CD14-positive monocyte (primary cell): Measurements from ENCODE around the gene VCAN. TPM values are rescaled to one million over a fixed set of nuclear protein-coding genes. Genes with fewer than 3 reads are reported as not detected.

Experiments used
- DNase-seq, 3 donors: peaks; one replicate each; pipeline ENCODE4 v3.0.0-alpha.2; 2011 to 2022
- H2AFZ ChIP-seq: 2 replicates; pipeline ENCODE4 v1.6.0; 2012; ENCODE audit warnings: mild to moderate bottlenecking, low read depth, low read length, inconsistent platforms; ENCODE audit not compliant: insufficient read depth, poor library complexity, severe bottlenecking
- H3K27ac ChIP-seq, 2 donors: 1 replicate in 1 of 2; 2 replicates in 1 of 2; pipeline ENCODE4 v1.5.1; 2012 to 2013; ENCODE audit warnings: low read length in 2 of 2, control low read depth in 1 of 2, inconsistent platforms in 1 of 2, low read depth in 1 of 2, mild to moderate bottlenecking in 1 of 2
- H3K27me3 ChIP-seq, 2 donors: one replicate each; pipeline versions ENCODE4 v1.6.0 to v1.6.1; 2011 to 2013; ENCODE audit warnings: low read length in 2 of 2; ENCODE audit not compliant: control insufficient read depth in 2 of 2, insufficient read depth in 2 of 2
- H3K36me3 ChIP-seq, 2 donors: replicated peaks in 1 of 2; 1 replicate in 1 of 2; 2 replicates in 1 of 2; pipeline versions ENCODE4 v1.5.1 to v1.6.1; 2012 to 2013; ENCODE audit warnings: low read length in 2 of 2, control low read depth in 1 of 2, inconsistent platforms in 1 of 2, mild to moderate bottlenecking in 1 of 2; ENCODE audit not compliant: insufficient read depth in 2 of 2, control insufficient read depth in 1 of 2
- H3K4me1 ChIP-seq, 2 donors: 1 replicate in 1 of 2; 2 replicates in 1 of 2; pipeline versions ENCODE4 v1.5.1 to v1.6.1; 2012 to 2013; ENCODE audit warnings: low read length in 2 of 2, control low read depth in 1 of 2, inconsistent platforms in 1 of 2, mild to moderate bottlenecking in 1 of 2, moderate library complexity in 1 of 2; ENCODE audit not compliant: insufficient read depth in 2 of 2, control insufficient read depth in 1 of 2
- H3K4me2 ChIP-seq: replicated peaks from 2 replicates; pipeline ENCODE3; 2012; ENCODE audit warnings: low read length, moderate library complexity, mild to moderate bottlenecking; ENCODE audit not compliant: poor library complexity, severe bottlenecking; ENCODE audit errors: extremely low read depth
- H3K4me3 ChIP-seq, 3 experiments: fragments of 200-600 bp in 1 of 3; sonication (generic) in 1 of 3; replicated peaks in 1 of 3; 1 replicate in 2 of 3; 2 replicates in 1 of 3; pipeline ENCODE4 v1.5.1; 2011 to 2013; ENCODE audit warnings: low read length in 3 of 3, mild to moderate bottlenecking in 3 of 3, control low read depth in 2 of 3, low read depth in 2 of 3, inconsistent platforms in 1 of 3, moderate library complexity in 1 of 3
- H3K79me2 ChIP-seq: 2 replicates; pipeline ENCODE4 v1.6.0; 2012; ENCODE audit warnings: mild to moderate bottlenecking, control low read depth, inconsistent platforms, low read length, moderate library complexity; ENCODE audit not compliant: insufficient read depth
- H3K9ac ChIP-seq: 2 replicates; pipeline ENCODE4 v1.6.0; 2017; ENCODE audit warnings: low read length, mild to moderate bottlenecking; ENCODE audit not compliant: insufficient read depth, poor library complexity, severe bottlenecking
- H3K9me3 ChIP-seq, 2 donors: replicated peaks in 1 of 2; 1 replicate in 1 of 2; 2 replicates in 1 of 2; pipeline versions ENCODE4 v1.5.1 to v1.6.1; 2012 to 2013; ENCODE audit warnings: low read length in 2 of 2, control low read depth in 1 of 2; ENCODE audit not compliant: control insufficient read depth in 1 of 2, insufficient read depth in 1 of 2
- H4K20me1 ChIP-seq: 2 replicates; pipeline ENCODE4 v1.6.0; 2012; ENCODE audit warnings: mild to moderate bottlenecking, low read length, control low read depth, moderate library complexity; ENCODE audit not compliant: insufficient read depth
- H3K27ac Mint-ChIP-seq, 7 donors: one replicate each; pipeline ENCODE4 v1.8.0; 2020; ENCODE audit warnings: mild to moderate bottlenecking in 7 of 7, mixed read lengths in 7 of 7, moderate library complexity in 6 of 7, inconsistent platforms in 2 of 7
- H3K27me3 Mint-ChIP-seq, 3 donors: one replicate each; pipeline ENCODE4 v1.8.0; 2021 to 2022; ENCODE audit warnings: low read depth in 3 of 3, mild to moderate bottlenecking in 3 of 3, mixed read lengths in 3 of 3, moderate library complexity in 3 of 3, inconsistent platforms in 1 of 3
- H3K36me3 Mint-ChIP-seq, 2 donors: one replicate each; pipeline ENCODE4 v1.8.0; 2020; ENCODE audit warnings: mixed read lengths in 2 of 2, inconsistent platforms in 1 of 2, mild to moderate bottlenecking in 1 of 2
- H3K4me1 Mint-ChIP-seq: one replicate; pipeline ENCODE4 v1.8.0; 2020; ENCODE audit warnings: mild to moderate bottlenecking, mixed read lengths
- H3K4me3 Mint-ChIP-seq, 2 donors: one replicate each; pipeline ENCODE4 v1.8.0; 2020; ENCODE audit warnings: mild to moderate bottlenecking in 2 of 2, mixed read lengths in 2 of 2, moderate library complexity in 1 of 2
- H3K9me3 Mint-ChIP-seq, 7 donors: one replicate each; pipeline ENCODE4 v1.8.0; 2020 to 2022; ENCODE audit warnings: mixed read lengths in 7 of 7, mild to moderate bottlenecking in 6 of 7, moderate library complexity in 6 of 7, inconsistent platforms in 2 of 7
- WGBS: methylation state at CpG from one replicate; pipeline ENCODE4 v1.1.5; 2013; ENCODE audit warnings: missing lambda C conversion rate; ENCODE audit not compliant: insufficient coverage; 5-methylcytosine and 5-hydroxymethylcytosine counted together
- intact Hi-C, 2 donors: fragments of 100-400 bp; cut with micrococcal nuclease; formaldehyde crosslinking; loops; one replicate each; pipeline versions ENCODE4 v1.15.0 to v1.15.1; 2023
- polyA plus RNA-seq, 3 donors: library from polyadenylated mRNA; depleted of rRNA in 1 of 3; unstranded in 2 of 3; stranded (reverse) in 1 of 3; fragments of 300-500 nt in 2 of 3; fragments of >200 nt in 1 of 3; fragmentation: Illumina TruSeq in 2 of 3; gene quantifications; 1 replicate in 2 of 3; 2 replicates in 1 of 3; pipeline ENCODE4 v1.2.3, GENCODE V29; 2012 to 2021
- TF ChIP-seq, protein P1 (sequence below): fragments of 200-600 bp; IDR thresholded peaks from one replicate; pipeline ENCODE4 v1.8.0; 2022; ENCODE audit warnings: antibody characterized with exemption, mild to moderate bottlenecking

Gene VCAN
- polyA plus RNA-seq, 3 donors, result 417 to 844 (median 630) TPM

DNA sequence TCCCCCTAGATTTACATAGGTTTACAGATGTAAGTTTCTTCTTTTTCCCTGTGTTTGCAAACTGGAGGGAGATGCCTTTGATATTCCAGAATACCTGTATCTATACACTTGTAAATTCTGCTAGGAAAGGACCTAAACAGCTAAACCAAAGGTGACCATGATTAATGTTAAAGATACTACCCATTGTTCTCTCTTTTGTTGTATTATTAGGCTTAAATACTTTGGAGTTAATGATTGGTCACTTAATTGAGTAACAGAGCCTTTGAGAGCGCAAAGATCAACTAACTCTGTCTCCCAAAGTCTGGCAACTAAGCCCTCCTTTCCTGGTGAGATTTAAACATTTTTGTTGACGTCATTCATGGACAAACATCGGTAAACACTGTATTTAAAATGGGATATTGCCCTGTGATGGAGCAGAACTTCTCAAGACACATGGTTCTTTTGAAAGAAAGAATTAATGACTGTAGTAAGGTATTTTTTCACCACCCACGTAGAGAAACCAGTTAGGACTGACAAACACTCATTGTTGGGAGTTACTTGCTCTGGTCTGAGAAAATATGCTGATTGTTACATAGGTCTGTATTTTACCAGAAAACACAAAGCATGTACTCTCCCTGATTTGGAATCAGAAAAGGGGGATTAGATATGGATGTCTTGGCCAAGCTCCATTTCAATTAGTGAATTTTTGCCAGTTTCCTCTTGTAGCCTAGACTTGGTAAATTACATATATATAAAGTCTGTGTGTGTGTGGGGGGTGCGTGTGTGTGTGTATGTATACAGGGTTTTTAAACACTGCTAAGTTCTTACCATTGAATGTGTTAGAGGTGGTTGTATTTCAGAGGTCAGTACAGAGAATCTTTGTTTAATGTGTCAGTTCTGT lies 4.6 kb downstream of the VCAN start:
- peaks cover 0 to 15% (median 5%) of the 10 kb centered on the region in 7 donors for H3K9me3 Mint-ChIP-seq
- H3K36me3 Mint-ChIP-seq, result peaks cover 64 to 89% of the 10 kb centered on the region in 2 donors
- TF ChIP-seq, protein P1, sequence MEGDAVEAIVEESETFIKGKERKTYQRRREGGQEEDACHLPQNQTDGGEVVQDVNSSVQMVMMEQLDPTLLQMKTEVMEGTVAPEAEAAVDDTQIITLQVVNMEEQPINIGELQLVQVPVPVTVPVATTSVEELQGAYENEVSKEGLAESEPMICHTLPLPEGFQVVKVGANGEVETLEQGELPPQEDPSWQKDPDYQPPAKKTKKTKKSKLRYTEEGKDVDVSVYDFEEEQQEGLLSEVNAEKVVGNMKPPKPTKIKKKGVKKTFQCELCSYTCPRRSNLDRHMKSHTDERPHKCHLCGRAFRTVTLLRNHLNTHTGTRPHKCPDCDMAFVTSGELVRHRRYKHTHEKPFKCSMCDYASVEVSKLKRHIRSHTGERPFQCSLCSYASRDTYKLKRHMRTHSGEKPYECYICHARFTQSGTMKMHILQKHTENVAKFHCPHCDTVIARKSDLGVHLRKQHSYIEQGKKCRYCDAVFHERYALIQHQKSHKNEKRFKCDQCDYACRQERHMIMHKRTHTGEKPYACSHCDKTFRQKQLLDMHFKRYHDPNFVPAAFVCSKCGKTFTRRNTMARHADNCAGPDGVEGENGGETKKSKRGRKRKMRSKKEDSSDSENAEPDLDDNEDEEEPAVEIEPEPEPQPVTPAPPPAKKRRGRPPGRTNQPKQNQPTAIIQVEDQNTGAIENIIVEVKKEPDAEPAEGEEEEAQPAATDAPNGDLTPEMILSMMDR, result no peak
- Histone ChIP-seq H3K4me1 (peaks cover 48 to 75% of the 10 kb centered on the region in 2 donors), H4K20me1 (peaks cover 96% of the 10 kb centered on the region), H3K79me2 (peaks cover 99% of the 10 kb centered on the region), H3K27me3 (no peaks in the 10 kb centered on the region), H3K4me3 (peak overlapping the region; percentile 78 to 95 (median 81)), H3K9ac (peak overlapping the region; percentile 88), H3K4me2 (peak overlapping the region; percentile 89), H2AFZ (no peak overlapping the region), H3K9me3 (no peaks in the 10 kb centered on the region), H3K27ac (peak overlapping the region in 1 of 2 donors; percentile 91), H3K36me3 (peaks cover 58 to 59% of the 10 kb centered on the region in 2 donors)
- 40% methylated on average over 1 of the region's 5 CpGs for WGBS
- intact Hi-C loops, result loop anchor here (10.0 kb wide), 1 partner anchor 171 kb away; no protein-coding TSS in a partner anchor
- peak overlapping the region in 6 of 7 donors; percentile 54 to 73 (median 63) for H3K27ac Mint-ChIP-seq
- no peak for DNase-seq
- H3K4me3 Mint-ChIP-seq, result peak overlapping the region; percentile 100
- H3K27me3 Mint-ChIP-seq, result peaks cover 0 to 4% (median 3%) of the 10 kb centered on the region in 3 donors
- peaks cover 69% of the 10 kb centered on the region for H3K4me1 Mint-ChIP-seq

DNA sequence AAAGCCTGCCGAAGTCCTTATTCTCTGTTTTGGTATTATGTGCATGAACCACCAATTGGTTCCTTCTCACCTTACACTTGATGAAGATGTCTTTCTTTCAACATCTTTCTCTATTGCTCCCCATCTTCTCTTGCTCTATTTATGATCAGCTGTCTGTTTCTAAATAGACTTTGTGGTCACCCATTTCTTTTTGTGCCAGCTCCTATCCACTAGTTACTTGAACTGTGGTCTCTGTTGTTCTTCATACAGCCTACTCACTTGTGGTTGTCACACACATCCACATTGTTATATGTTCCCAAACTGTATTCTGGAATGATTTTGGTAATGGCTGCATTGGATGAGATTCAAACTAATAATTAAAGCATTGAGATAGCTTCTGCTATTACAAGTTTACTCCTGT lies 11.4 kb downstream of the VCAN start:
- intact Hi-C loops, result no loop called here
- no peaks in the 10 kb centered on the region for H3K27me3 ChIP-seq
- H3K9me3 Mint-ChIP-seq, result peaks cover 0 to 4% (median 0%) of the 10 kb centered on the region in 7 donors
- no peak overlapping the region for H3K4me2 ChIP-seq
- peaks cover 98 to 99% of the 10 kb centered on the region in 2 donors for H3K36me3 ChIP-seq
- peaks cover 100% of the 10 kb centered on the region for H3K79me2 ChIP-seq
- WGBS, result no CpG with 5 or more reads among the region's 1 CpG
- H3K9me3 ChIP-seq, result no peaks in the 10 kb centered on the region
- DNase-seq, result no peak
- peaks cover 100% of the 10 kb centered on the region for H4K20me1 ChIP-seq
- H3K27me3 Mint-ChIP-seq, result peaks cover 0 to 1% (median 0%) of the 10 kb centered on the region in 3 donors
- H2AFZ ChIP-seq, result no peak overlapping the region
- no peak overlapping the region for H3K4me3 Mint-ChIP-seq
- H3K4me1 ChIP-seq, result peaks cover 34 to 72% of the 10 kb centered on the region in 2 donors
- H3K4me3 ChIP-seq, result no peak overlapping the region
- TF ChIP-seq, protein P1, result no peak
- peak overlapping the region in 1 of 2 donors; percentile 33 for H3K27ac ChIP-seq
- peak overlapping the region in 1 of 7 donors; percentile 10 for H3K27ac Mint-ChIP-seq
- peaks cover 68% of the 10 kb centered on the region for H3K4me1 Mint-ChIP-seq
- peaks cover 83 to 95% of the 10 kb centered on the region in 2 donors for H3K36me3 Mint-ChIP-seq
- no peak overlapping the region for H3K9ac ChIP-seq
